Measurements from ENCODE around the gene SLC2A5. TPM values are rescaled to one million over a fixed set of nuclear protein-coding genes. Genes with fewer than 3 reads are reported as not detected.

Gene SLC2A5, protein sequence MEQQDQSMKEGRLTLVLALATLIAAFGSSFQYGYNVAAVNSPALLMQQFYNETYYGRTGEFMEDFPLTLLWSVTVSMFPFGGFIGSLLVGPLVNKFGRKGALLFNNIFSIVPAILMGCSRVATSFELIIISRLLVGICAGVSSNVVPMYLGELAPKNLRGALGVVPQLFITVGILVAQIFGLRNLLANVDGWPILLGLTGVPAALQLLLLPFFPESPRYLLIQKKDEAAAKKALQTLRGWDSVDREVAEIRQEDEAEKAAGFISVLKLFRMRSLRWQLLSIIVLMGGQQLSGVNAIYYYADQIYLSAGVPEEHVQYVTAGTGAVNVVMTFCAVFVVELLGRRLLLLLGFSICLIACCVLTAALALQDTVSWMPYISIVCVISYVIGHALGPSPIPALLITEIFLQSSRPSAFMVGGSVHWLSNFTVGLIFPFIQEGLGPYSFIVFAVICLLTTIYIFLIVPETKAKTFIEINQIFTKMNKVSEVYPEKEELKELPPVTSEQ
- 0.35 to 1.1 TPM (median 0.52 TPM) in 5 replicates for total RNA-seq (2022; extraction: Qiagen RNA extraction)

GRCh38 chr1:9069326-9070100 lies at the start of gene SLC2A5:
TSS of gene SLC2A5 (minus strand) at chr1:9069635. CDS start at chr1:9069536, 99 bp downstream.

Other genes starting within 250 kb of the SLC2A5 start
- 2,855 to 3,044 TPM (median 2,952 TPM) in 5 replicates for gene ENO1, start 190.9 kb downstream of the SLC2A5 start, total RNA-seq (2022; extraction: Qiagen RNA extraction)
- not detected in 5 replicates for gene CA6, start 123.8 kb downstream of the SLC2A5 start, total RNA-seq (2022; extraction: Qiagen RNA extraction)
- gene SLC2A7, start 43.2 kb downstream of the SLC2A5 start, total RNA-seq (2022; extraction: Qiagen RNA extraction), result 0.09 to 0.12 TPM in 2 of 5 replicates, not detected in the others
- 4.1 to 6.4 TPM (median 4.6 TPM) in 5 replicates for gene GPR157, start 59.5 kb upstream of the SLC2A5 start, total RNA-seq (2022; extraction: Qiagen RNA extraction)
- 5.0 to 9.6 TPM (median 7.9 TPM) in 5 replicates for gene H6PD, start 165.1 kb upstream of the SLC2A5 start, total RNA-seq (2022; extraction: Qiagen RNA extraction)
- gene SPSB1, start 223.3 kb upstream of the SLC2A5 start, total RNA-seq (2022; extraction: Qiagen RNA extraction), result 30.4 to 37.7 TPM (median 34.1 TPM) in 5 replicates

All from A549 treated with dexamethasone at 1 μM for 4 hours (cell line).